HCT116 (cell line): ENCODE data around the gene ANKFN1. TPM values are rescaled to one million over a fixed set of nuclear protein-coding genes. Genes with fewer than 3 reads are reported as not detected.

Source experiments
- ATAC-seq: fragments of 200-7000 bp; cut with Tn5 transposase; 2 replicates; pipeline ENCODE4 v1.9.1; 2020; ENCODE audit warnings: mild to moderate bottlenecking, moderate library complexity
- BruUV-seq: library from RNA; stranded (reverse); fragments of 400-500 nt; replicated peaks from 2 replicates; lab custom pipeline; 2021; lab: Mats Ljungman, UMichigan
- CTCF ChIA-PET: fragments of 300-600 bp; sonication (Branson Sonifier 250); formaldehyde crosslinking; loops from one replicate; lab custom pipeline; 2021; ENCODE audit warnings: antibody characterized with exemption; lab: Charles Lee
- POLR2A ChIA-PET: fragments of 300-600, 350-600 bp; sonication (Branson Sonifier 250); formaldehyde crosslinking; loops from one replicate; lab custom pipeline; 2021; ENCODE audit warnings: antibody characterized with exemption; lab: Charles Lee
- RAD21 ChIA-PET, 2 experiments: fragments of 300-600 bp; sonication (Branson Sonifier 250); formaldehyde crosslinking; loops; one replicate each; lab custom pipeline; 2023; ENCODE audit warnings: low total read pairs in 2 of 2; ENCODE audit not compliant: uncharacterized antibody in 2 of 2, unreplicated experiment in 2 of 2, low non-redundant PET in 1 of 2; lab: Charles Lee
- DNase-seq: peaks from one replicate; pipeline ENCODE4 v3.0.0-alpha.2; 2010; ENCODE audit warnings: low read depth, low spot score
- H2AFZ ChIP-seq: fragments of 200-600 bp; shearing (Covaris generic), sonication (generic); 2 replicates; pipeline ENCODE4 v1.6.1; 2017; ENCODE audit warnings: low read depth, mixed run types, mixed read lengths, antibody characterized with exemption, low read length; ENCODE audit not compliant: poor library complexity, severe bottlenecking
- H3K27ac ChIP-seq: 2 replicates; pipeline ENCODE4 v1.5.1; 2012; ENCODE audit warnings: low read depth, low read length
- H3K27me3 ChIP-seq: fragments of 200-600 bp; sonication (generic); 2 replicates; pipeline ENCODE4 v1.6.1; 2016; ENCODE audit warnings: mixed run types, low read length, mixed read lengths; ENCODE audit not compliant: insufficient read depth
- H3K36me3 ChIP-seq, 2 experiments: fragments of 200-500 bp in 1 of 2; fragments of 200-600 bp in 1 of 2; sonication (Bioruptor generic) in 1 of 2; sonication (generic) in 1 of 2; 2 replicates each; pipeline versions ENCODE4 v1.5.1 to v1.6.1; 2014 to 2016; ENCODE audit warnings: low read length in 2 of 2, inconsistent platforms in 1 of 2, mixed read lengths in 1 of 2, mixed run types in 1 of 2; ENCODE audit not compliant: insufficient read depth in 2 of 2, control insufficient read depth in 1 of 2
- H3K4me1 ChIP-seq, 2 experiments: fragments of 200-600 bp in 1 of 2; sonication (generic) in 1 of 2; 2 replicates each; pipeline versions ENCODE4 v1.5.1 to v1.6.1; 2012 to 2017; ENCODE audit warnings: low read length in 2 of 2, inconsistent platforms in 1 of 2, mild to moderate bottlenecking in 1 of 2, mixed read lengths in 1 of 2, mixed run types in 1 of 2, moderate library complexity in 1 of 2; ENCODE audit not compliant: insufficient read depth in 2 of 2, control insufficient read depth in 1 of 2
- H3K4me2 ChIP-seq: fragments of 200-600 bp; sonication (generic); 2 replicates; pipeline ENCODE4 v1.6.1; 2017; ENCODE audit warnings: mixed run types, low read length, mixed read lengths
- H3K4me3 ChIP-seq, 2 experiments: fragments of 200-600 bp in 1 of 2; sonication (generic) in 1 of 2; replicated peaks in 1 of 2; 2 replicates each; pipeline ENCODE4 v1.5.1; 2011 to 2016; ENCODE audit warnings: low read length in 2 of 2, control low read depth in 1 of 2, low read depth in 1 of 2, mild to moderate bottlenecking in 1 of 2, mixed read lengths in 1 of 2, mixed run types in 1 of 2
- H3K79me2 ChIP-seq: fragments of 200-600 bp; sonication (generic); 2 replicates; pipeline ENCODE4 v1.6.1; 2017; ENCODE audit warnings: mild to moderate bottlenecking, mixed run types, low read length, moderate library complexity, mixed read lengths; ENCODE audit not compliant: insufficient read depth
- H3K9ac ChIP-seq: fragments of 200-600 bp; sonication (generic); 2 replicates; pipeline ENCODE4 v1.6.1; 2016; ENCODE audit warnings: low read length, mixed read lengths
- H3K9me2 ChIP-seq: fragments of 200-600 bp; sonication (generic), shearing (Covaris generic); 2 replicates; pipeline ENCODE4 v1.6.1; 2017; ENCODE audit warnings: mixed run types, mild to moderate bottlenecking, moderate library complexity; ENCODE audit not compliant: insufficient read depth
- H3K9me3 ChIP-seq, 2 experiments: fragments of 200-500 bp in 1 of 2; fragments of 200-600 bp in 1 of 2; sonication (Bioruptor generic) in 1 of 2; sonication (generic) in 1 of 2; 2 replicates each; pipeline ENCODE4 v1.6.1; 2014 to 2017; ENCODE audit warnings: low read length in 2 of 2, mixed read lengths in 2 of 2, inconsistent platforms in 1 of 2, low read depth in 1 of 2, mild to moderate bottlenecking in 1 of 2, mixed run types in 1 of 2, moderate library complexity in 1 of 2; ENCODE audit not compliant: control insufficient read depth in 1 of 2, insufficient read depth in 1 of 2
- H4K20me1 ChIP-seq: fragments of 200-600 bp; sonication (generic), shearing (Covaris generic); 2 replicates; pipeline ENCODE4 v1.6.1; 2017; ENCODE audit warnings: mixed run types, mild to moderate bottlenecking, moderate library complexity; ENCODE audit not compliant: insufficient read depth
- ATF3 ChIP-seq: IDR thresholded peaks from 2 replicates; pipeline ENCODE4 v1.6.1; 2012
- CBX3 ChIP-seq: IDR thresholded peaks from 2 replicates; pipeline ENCODE4 v1.6.1; 2012; ENCODE audit warnings: low read depth
- CTCF ChIP-seq, 3 experiments: fragments of 200-600 bp in 1 of 3; sonication (generic) in 1 of 3; IDR thresholded peaks in 2 of 3; conservative IDR thresholded peaks in 1 of 3; 2 replicates each; pipeline ENCODE4 v1.5.1; 2012 to 2017; ENCODE audit warnings: low read depth in 2 of 3, low read length in 2 of 3, antibody characterized with exemption in 1 of 3, borderline replicate concordance in 1 of 3, control low read depth in 1 of 3, mild to moderate bottlenecking in 1 of 3, mixed read lengths in 1 of 3, mixed run types in 1 of 3, moderate library complexity in 1 of 3; ENCODE audit not compliant: insufficient read depth in 1 of 3
- EGR1 ChIP-seq: IDR thresholded peaks from 2 replicates; pipeline ENCODE4 v1.6.1; 2012; ENCODE audit warnings: low read depth
- EZH2 ChIP-seq: fragments of 200-600 bp; sonication (generic); IDR thresholded peaks from 2 replicates; pipeline ENCODE4 v1.6.1; 2017; ENCODE audit warnings: antibody characterized with exemption, mixed run types
- JUND ChIP-seq: IDR thresholded peaks from 2 replicates; pipeline ENCODE4 v1.6.1; 2012
- POLR2A ChIP-seq: IDR thresholded peaks from 2 replicates; pipeline ENCODE4 v1.7.0; 2011; ENCODE audit warnings: borderline replicate concordance; ENCODE audit not compliant: insufficient read depth, insufficient read length; ENCODE audit errors: extremely low read depth
- RAD21 ChIP-seq: IDR thresholded peaks from 2 replicates; pipeline ENCODE4 v1.6.1; 2012; ENCODE audit warnings: low read depth, mild to moderate bottlenecking
- SIN3A ChIP-seq: IDR thresholded peaks from 2 replicates; pipeline ENCODE4 v1.6.1; 2012; ENCODE audit warnings: low read depth
- SP1 ChIP-seq: IDR thresholded peaks from 2 replicates; pipeline ENCODE4 v1.6.1; 2012; ENCODE audit warnings: low read depth
- ZBTB33 ChIP-seq: IDR thresholded peaks from 2 replicates; pipeline ENCODE4 v1.6.1; 2011; ENCODE audit warnings: mild to moderate bottlenecking, low read length, moderate library complexity; ENCODE audit not compliant: insufficient replicate concordance; ENCODE audit errors: extremely low read depth
- ZFX ChIP-seq: fragments of 450-650 bp; IDR thresholded peaks from 2 replicates; pipeline ENCODE4 v1.6.1; 2017
- intact Hi-C: fragments of 100-400 bp; cut with micrococcal nuclease; formaldehyde crosslinking; loops from 2 replicates; pipeline ENCODE4 v1.10.0; 2022
- total RNA-seq: library from RNA; stranded (reverse); gene quantifications from one replicate; pipeline ENCODE4 v1.2.1, GENCODE V29; 2021; ENCODE audit not compliant: unreplicated experiment

The ANKFN1 gene
- total RNA-seq, 1 experiment from 2014 or later: 1.1 TPM

GRCh38 chr17:56317351-56318208 lies 164.3 kb downstream of the ANKFN1 start:
- H3K9ac ChIP-seq: no peak overlapping the region
- H3K4me1 ChIP-seq: no peaks in the 10 kb centered on the region
- no TSS peak for BruUV-seq
- POLR2A ChIA-PET: no interaction called here
- no peaks in the 10 kb centered on the region for H3K9me2 ChIP-seq
- H2AFZ ChIP-seq: no peak overlapping the region
- ATAC-seq (no peak), DNase-seq (no peak)
- RAD21 ChIA-PET: no interaction called here
- intact Hi-C loops: loop anchor here (2.0 to 10.0 kb wide), 3 partner anchors 320 to 791 kb away; no protein-coding TSS in a partner anchor
- H3K4me3 ChIP-seq: no peak overlapping the region
- no peaks in the 10 kb centered on the region for H4K20me1 ChIP-seq
- H3K9me3 ChIP-seq: no peaks in the 10 kb centered on the region
- CTCF ChIA-PET: no interaction called here
- peaks cover 34% of the 10 kb centered on the region for H3K27me3 ChIP-seq
- H3K36me3 ChIP-seq: no peaks in the 10 kb centered on the region
- H3K79me2 ChIP-seq: no peaks in the 10 kb centered on the region
- TF ChIP-seq CTCF (IDR thresholded peaks at IDR 0.05 in 2 of 3, conservative IDR thresholded peaks at IDR 0.05 in 1 of 3; ENCODE audit: borderline replicate concordance in 1 of 3, insufficient read depth in 1 of 3, low read depth in 2 of 3, low read length in 2 of 3) (no peak), CBX3 (no peak), SP1 (no peak), SIN3A (no peak), EGR1 (no peak), ZFX (no peak), EZH2 (no peak), ZBTB33 (no peak), RAD21 (no peak), POLR2A (no peak), JUND (no peak), ATF3 (no peak)
- H3K27ac ChIP-seq: no peak overlapping the region
- no peak overlapping the region for H3K4me2 ChIP-seq
